ENCODE results near the gene OR5K1. TPM values are rescaled to one million over a fixed set of nuclear protein-coding genes. Genes with fewer than 3 reads are reported as not detected.

The OR5K1 gene
- 0.17 TPM for polyA plus RNA-seq (2012; ENCODE audit: missing spikeins)

- FAIRE-seq, result no peak
- TF ChIP-seq TAF1 (IDR thresholded peaks at IDR 0.05; ENCODE audit: borderline replicate concordance, low read depth, low read length) (no peak), POLR2AphosphoS5 (IDR thresholded peaks at IDR 0.05; ENCODE audit: low read depth, low read length) (no peak), POLR2A (IDR thresholded peaks at IDR 0.05; ENCODE audit: low read depth, low read length) (no peak)
These were observed at the start of gene OR5K1 for GRCh38 chr3:98462901-98463300. TSS of gene OR5K1 (plus strand) at chr3:98463201. CDS start at chr3:98469577, 6,376 bp downstream.

DNA sequence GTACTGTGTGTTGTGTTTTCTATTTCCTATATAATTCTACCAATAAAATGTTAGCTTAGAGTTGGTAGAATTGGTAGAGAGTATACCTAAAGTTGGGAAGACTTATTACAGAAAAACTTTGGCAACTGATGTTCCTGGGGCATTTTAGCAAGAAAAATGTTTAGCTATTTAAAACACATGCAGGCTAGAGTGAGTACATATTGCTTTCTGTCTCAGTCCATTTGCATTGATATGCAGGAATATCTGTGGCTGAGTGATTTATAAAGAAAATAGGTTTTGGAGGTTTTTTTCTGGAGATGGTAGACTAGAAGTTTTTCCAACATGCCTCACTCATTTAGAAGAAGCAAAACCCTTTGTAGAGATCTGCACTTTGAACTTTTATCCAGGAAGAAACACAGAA, 30.4 kb upstream of the OR5K1 start:
- FAIRE-seq, result no peak
- DNase-seq (ENCODE audit: insufficient read length), result no peak
- TF ChIP-seq TAF1 (IDR thresholded peaks at IDR 0.05; ENCODE audit: borderline replicate concordance, low read depth, low read length) (no peak), POLR2A (IDR thresholded peaks at IDR 0.05; ENCODE audit: low read depth, low read length) (no peak), POLR2AphosphoS5 (IDR thresholded peaks at IDR 0.05; ENCODE audit: low read depth, low read length) (no peak)

More at GRCh38 chr3:98462901-98463300, at the start of gene OR5K1:
- DNase-seq (ENCODE audit: insufficient read length), result no peak

DNA sequence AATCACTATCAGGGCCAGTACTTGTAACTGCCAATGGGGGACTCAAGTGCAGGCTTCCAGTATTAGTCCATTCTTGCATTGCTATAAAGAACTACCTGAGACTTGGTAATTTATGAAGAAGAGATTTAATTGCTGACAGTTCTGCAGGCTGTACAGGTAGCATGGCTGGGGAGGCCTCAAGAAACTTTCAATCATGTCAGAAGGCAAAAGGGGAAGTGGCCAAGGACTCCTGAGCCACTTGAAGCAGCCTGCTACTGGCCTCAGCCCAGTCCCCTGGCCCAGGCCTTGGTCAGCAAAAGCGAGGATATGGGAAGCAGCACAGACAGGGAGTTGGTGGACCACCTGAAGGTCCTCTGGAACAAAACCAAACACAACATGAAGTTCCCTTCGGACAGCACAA, 29.2 kb upstream of the OR5K1 start:
- TF ChIP-seq POLR2AphosphoS5 (IDR thresholded peaks at IDR 0.05; ENCODE audit: low read depth, low read length) (no peak), POLR2A (IDR thresholded peaks at IDR 0.05; ENCODE audit: low read depth, low read length) (no peak), TAF1 (IDR thresholded peaks at IDR 0.05; ENCODE audit: borderline replicate concordance, low read depth, low read length) (no peak)

GRCh38 chr3:98434412-98434811, 28.6 kb upstream of the OR5K1 start:
- DNase-seq (ENCODE audit: insufficient read length) (no peak), FAIRE-seq (no peak)
- TF ChIP-seq TAF1 (IDR thresholded peaks at IDR 0.05; ENCODE audit: borderline replicate concordance, low read depth, low read length) (no peak), POLR2A (IDR thresholded peaks at IDR 0.05; ENCODE audit: low read depth, low read length) (no peak), POLR2AphosphoS5 (IDR thresholded peaks at IDR 0.05; ENCODE audit: low read depth, low read length) (no peak)

More for the DNA sequence above, 29.2 kb upstream of the OR5K1 start:
- DNase-seq (ENCODE audit: insufficient read length) (no peak), FAIRE-seq (no peak)

DNA sequence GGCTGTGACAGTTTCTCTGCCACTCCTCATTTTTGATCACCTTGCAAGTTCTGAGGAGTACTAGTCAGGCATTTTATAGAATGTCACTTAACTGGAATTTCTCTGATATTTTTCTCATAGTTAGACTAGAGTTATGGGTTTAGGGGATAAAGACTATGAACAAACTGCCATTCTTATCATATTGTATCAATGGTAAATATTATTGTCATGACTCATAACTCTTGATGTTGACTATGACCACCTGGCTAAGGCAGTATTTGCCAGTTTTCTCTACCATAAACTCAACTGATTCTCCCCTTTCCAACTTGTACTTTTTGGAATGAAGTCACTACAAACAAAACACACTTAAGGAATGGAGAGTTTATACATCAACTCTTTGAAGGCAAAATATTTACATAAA, 22.7 kb upstream of the OR5K1 start:
- no peak for TF ChIP-seq TAF1 (IDR thresholded peaks at IDR 0.05; ENCODE audit: borderline replicate concordance, low read depth, low read length)
- TF ChIP-seq POLR2AphosphoS5 (IDR thresholded peaks at IDR 0.05; ENCODE audit: low read depth, low read length), result no peak
- TF ChIP-seq POLR2A (IDR thresholded peaks at IDR 0.05; ENCODE audit: low read depth, low read length), result no peak
- FAIRE-seq, result no peak
- DNase-seq (ENCODE audit: insufficient read length), result no peak

DNA sequence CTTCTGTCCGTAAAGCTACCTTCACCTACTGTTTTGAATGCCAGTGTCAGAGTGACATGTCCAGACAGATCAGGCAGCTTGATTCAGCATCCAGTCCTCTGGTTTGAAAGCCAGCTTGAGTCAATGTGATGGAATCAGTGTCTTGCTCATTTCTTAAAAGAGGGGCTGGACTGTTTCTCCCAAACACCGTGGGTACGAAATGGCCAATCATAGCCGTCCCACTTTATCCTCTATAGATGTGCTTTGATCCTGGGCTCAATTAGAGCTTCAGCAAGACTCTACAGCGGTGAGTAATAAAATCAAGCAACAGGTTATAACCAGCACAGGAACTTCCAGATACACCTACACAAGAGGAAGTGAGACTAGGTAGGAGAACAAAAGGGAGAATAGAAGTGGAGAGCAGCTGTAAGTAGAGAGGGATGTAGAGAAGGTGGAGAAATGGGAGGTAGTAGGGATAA, 17.0 kb upstream of the OR5K1 start:
- DNase-seq (ENCODE audit: insufficient read length), result no peak
- TF ChIP-seq POLR2A (IDR thresholded peaks at IDR 0.05; ENCODE audit: low read depth, low read length), result 0 out of 2 replicates have a peak, but pooled peaks have one; percentile 32
- no peak for TF ChIP-seq POLR2AphosphoS5 (IDR thresholded peaks at IDR 0.05; ENCODE audit: low read depth, low read length)
- peak; percentile 91 for FAIRE-seq

DNA sequence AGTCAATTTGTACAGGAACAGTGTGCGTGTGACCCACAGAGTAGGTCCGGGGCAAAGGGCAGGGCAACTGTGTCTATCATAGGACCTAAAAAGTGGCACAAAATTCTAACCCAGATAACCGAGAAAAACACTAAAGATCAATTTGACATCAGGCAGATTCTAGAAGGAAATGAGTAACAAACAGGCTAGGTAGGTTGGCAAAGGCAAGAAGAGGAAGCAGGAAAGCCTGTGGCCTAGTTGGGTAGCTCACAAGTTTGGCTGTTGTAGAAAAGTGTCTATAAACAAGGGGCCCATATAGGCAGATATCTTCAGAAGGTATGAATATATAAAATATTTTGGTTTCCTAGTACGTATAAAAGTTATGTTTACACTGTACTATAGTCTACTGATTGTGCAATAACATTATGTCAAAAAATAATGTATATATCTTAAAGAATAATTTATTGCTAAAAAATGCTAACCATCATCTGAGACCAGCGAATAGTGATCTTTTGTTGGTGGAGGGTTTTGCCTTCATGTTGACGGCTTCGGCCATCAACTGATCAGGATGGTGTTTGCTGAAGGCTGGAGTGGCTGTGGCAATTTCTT, 13.3 kb upstream of the OR5K1 start:
- FAIRE-seq (peak; percentile 24), DNase-seq (ENCODE audit: insufficient read length) (no peak)
- TF ChIP-seq POLR2A (IDR thresholded peaks at IDR 0.05; ENCODE audit: low read depth, low read length) (no peak), POLR2AphosphoS5 (IDR thresholded peaks at IDR 0.05; ENCODE audit: low read depth, low read length) (no peak), TAF1 (IDR thresholded peaks at IDR 0.05; ENCODE audit: borderline replicate concordance, low read depth, low read length) (no peak)

- no peak for TF ChIP-seq POLR2A (IDR thresholded peaks at IDR 0.05; ENCODE audit: low read depth, low read length)
- TF ChIP-seq TAF1 (IDR thresholded peaks at IDR 0.05; ENCODE audit: borderline replicate concordance, low read depth, low read length), result no peak
- no peak for TF ChIP-seq POLR2AphosphoS5 (IDR thresholded peaks at IDR 0.05; ENCODE audit: low read depth, low read length)
- DNase-seq (ENCODE audit: insufficient read length) (no peak), FAIRE-seq (no peak)
These were observed 12.6 kb upstream of the OR5K1 start for GRCh38 chr3:98450372-98450771.

- TF ChIP-seq TAF1 (IDR thresholded peaks at IDR 0.05; ENCODE audit: borderline replicate concordance, low read depth, low read length), result no peak
- no peak for TF ChIP-seq POLR2AphosphoS5 (IDR thresholded peaks at IDR 0.05; ENCODE audit: low read depth, low read length)
- TF ChIP-seq POLR2A (IDR thresholded peaks at IDR 0.05; ENCODE audit: low read depth, low read length), result no peak
- FAIRE-seq (no peak), DNase-seq (ENCODE audit: insufficient read length) (no peak)
These were observed 9.2 kb upstream of the OR5K1 start for GRCh38 chr3:98453827-98454226.

DNA sequence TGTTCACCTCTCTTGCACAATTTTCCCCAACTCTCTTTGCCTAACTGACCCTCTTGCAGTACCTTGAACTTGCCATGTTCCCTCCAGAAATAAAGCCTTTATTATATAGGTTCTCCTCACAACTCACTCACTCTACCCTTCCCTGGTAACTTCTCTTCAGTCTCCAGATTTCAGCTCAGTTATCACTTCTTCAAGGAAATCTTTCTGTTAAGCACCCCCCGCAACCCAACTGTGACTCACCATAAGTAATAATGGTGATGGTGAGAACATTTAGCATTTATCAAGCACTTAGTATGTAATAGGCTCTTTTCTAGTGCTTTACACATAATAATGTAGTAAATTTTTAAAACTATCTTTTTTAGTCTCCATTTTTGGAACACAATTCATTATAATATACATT, 8.1 kb upstream of the OR5K1 start:
- TF ChIP-seq TAF1 (IDR thresholded peaks at IDR 0.05; ENCODE audit: borderline replicate concordance, low read depth, low read length), result no peak
- TF ChIP-seq POLR2AphosphoS5 (IDR thresholded peaks at IDR 0.05; ENCODE audit: low read depth, low read length), result no peak
- no peak for TF ChIP-seq POLR2A (IDR thresholded peaks at IDR 0.05; ENCODE audit: low read depth, low read length)
- no peak for DNase-seq (ENCODE audit: insufficient read length)
- FAIRE-seq, result no peak

DNA sequence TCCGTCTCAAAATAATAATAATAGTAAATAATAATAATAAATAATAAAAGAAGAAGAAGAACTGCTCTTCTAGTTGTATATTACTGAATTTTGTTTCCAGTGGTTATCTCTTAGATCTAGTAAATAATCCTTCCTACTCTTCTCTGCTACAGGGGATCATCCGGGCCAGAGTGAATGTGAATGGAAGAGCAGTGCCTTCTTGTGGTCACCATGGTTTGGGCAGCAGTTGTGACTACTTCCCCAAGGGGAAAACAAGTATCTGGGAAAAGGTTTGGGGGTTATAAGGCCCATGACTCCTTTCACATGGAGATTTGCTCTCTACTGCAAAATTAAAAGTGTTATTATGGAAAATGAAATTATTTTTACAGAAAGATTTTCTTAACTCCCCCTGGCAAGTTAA, 5.5 kb upstream of the OR5K1 start:
- FAIRE-seq, result no peak
- TF ChIP-seq POLR2A (IDR thresholded peaks at IDR 0.05; ENCODE audit: low read depth, low read length) (no peak), TAF1 (IDR thresholded peaks at IDR 0.05; ENCODE audit: borderline replicate concordance, low read depth, low read length) (no peak), POLR2AphosphoS5 (IDR thresholded peaks at IDR 0.05; ENCODE audit: low read depth, low read length) (no peak)
- DNase-seq (ENCODE audit: insufficient read length), result no peak

DNA sequence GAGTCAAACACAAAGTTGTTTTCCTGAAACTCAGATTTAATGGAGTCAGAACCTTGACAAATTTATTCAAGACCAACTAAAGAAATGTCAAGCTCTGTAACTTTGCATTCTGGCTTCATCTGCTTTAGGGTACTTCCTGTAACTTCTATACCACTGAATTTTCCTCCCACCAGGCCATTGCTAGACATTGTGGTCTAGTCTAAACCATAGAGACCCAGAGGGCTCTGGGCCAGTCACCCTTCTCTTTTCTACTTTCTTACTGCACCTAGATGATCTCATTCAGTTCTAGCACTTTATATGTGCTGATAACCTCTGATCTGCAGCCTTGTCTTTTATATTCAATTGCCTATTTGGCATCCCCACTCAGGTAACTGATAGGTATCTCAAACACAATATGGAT, 2.8 kb upstream of the OR5K1 start:
- no peak for TF ChIP-seq POLR2A (IDR thresholded peaks at IDR 0.05; ENCODE audit: low read depth, low read length)
- no peak for TF ChIP-seq TAF1 (IDR thresholded peaks at IDR 0.05; ENCODE audit: borderline replicate concordance, low read depth, low read length)
- TF ChIP-seq POLR2AphosphoS5 (IDR thresholded peaks at IDR 0.05; ENCODE audit: low read depth, low read length), result no peak
- DNase-seq (ENCODE audit: insufficient read length) (no peak), FAIRE-seq (no peak)
